Posterior cingulate gyrus (tissue), 11 donors: ENCODE data around the gene LY86.

Source experiments
- DNase-seq, 10 donors: peaks; one replicate each; pipeline versions ENCODE4 v3.0.0 to v3.0.0-alpha.2; 2020 to 2021; ENCODE audit warnings: mixed read lengths in 3 of 10
- intact Hi-C: fragments of 100-400 bp; cut with DNase I; formaldehyde crosslinking; loops from one replicate; pipeline ENCODE4 v1.15.1; 2023

LY86 gene

DNA sequence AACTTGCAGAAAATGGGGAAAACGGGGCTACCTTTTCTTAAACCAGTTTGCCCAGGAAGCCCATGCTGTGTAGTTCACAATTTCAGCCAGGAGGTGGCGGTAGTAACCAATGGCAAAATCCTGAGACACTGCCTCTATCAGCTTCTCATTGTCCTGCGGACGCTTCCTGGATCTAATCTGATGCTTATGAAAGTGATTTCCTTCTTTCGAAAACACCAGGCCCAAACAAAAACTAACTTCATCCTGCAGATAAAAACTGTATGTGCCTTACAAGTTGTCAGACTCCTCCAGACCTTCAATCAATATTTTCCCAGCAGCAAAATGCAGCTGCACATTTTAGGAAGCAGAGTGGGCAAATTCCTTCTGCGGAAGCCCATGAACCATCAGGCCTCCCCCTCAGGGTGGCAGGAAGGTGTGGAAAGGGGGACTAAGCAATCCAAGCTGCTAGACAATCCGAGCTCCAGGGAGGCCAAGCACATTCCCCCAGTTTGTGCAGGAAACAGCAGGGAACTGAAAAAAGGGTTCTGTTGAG, 88.5 kb downstream of the LY86 start:
- DNase-seq, result peak; percentile 39 to 96 (median 86)
- intact Hi-C loops, result loop anchor here (1.0 kb wide), 1 partner anchor 566 kb away; no protein-coding TSS in a partner anchor

DNA sequence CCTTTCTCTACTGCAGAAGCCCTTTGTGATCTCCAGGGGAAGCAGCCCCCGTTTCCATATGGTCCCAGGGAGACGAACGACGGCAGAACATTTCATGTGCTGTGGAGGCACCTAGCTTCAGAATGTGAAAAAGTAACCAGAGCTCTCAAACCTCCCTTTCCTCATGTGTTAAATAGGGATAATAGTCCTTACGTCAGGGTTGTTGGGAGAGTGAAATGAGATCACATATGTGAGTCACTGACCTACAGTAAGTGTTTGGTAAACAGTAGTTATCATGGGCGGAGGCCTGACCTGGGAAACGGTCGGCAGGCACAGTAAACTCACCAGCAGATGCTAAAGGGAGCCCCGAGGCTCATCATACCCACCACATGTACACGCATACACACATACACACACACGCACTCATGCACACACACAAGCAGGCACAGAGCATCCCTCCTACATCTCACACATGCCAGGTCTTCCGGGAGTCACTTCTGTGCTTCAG, 89.7 kb downstream of the LY86 start:
- peak in 1 of 10 donors; percentile 58 for DNase-seq

DNA sequence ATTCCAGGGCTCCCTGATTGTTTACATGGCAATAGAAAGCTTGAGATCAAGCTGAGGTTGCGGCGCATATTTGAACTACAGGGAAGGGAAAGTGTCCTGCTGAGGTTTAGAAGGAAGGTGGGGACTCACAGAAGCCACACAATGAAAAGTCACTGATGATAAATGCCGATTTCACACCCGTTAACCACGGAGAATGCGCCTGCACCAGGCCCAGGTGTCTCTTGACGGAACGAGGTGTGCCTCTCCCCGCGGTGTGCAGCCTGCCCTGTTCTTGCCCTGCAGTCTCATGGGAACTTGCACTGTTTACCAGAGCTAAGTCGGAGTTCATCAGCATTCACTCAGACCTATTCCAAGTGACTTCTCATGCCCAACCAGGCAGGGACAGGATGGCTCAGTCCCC, 90.3 kb downstream of the LY86 start:
- DNase-seq, result peak in 1 of 10 donors; percentile 70
- intact Hi-C loops, result no loop called here

More for the DNA sequence above, 89.7 kb downstream of the LY86 start:
- intact Hi-C loops, result no loop called here

DNA sequence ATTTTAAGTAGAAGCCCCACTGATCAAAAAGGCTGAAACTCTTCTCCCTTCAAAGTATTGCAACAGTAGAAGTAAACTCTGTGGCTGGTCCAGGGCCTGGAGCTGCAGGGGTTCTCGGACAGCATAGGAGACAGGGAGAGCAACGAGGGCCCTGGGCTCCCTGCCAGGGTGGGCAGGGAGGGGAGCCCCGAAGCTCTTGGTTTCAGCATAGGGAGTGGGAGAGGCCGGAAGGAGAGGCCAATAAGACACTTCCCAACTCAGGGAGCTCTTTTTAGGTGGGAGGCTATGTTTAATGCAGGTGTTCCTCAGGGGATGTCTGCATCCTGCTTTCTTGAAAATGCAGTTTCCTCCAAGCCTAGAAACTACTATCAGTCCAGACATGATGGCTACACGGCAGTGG, 91.1 kb downstream of the LY86 start:
- intact Hi-C loops, result no loop called here
- peak in 1 of 10 donors; percentile 59 for DNase-seq

DNA sequence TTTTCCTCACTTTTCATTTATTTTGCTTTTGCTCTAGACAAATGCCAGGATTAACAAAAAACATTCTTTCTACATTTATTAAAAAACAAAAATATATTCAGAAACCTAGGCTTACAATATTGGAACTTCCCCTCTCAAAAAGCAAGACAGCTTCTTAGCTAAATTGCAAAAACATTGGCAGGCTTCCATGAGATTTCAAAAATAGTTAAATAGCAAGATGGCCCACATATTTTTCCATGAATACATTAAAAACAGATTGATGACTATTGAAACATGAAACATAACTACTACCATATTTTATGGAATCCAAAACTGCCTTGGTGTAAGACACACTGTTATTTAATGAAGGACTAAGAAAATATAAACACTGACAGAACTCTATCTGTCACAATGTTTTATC, 92.0 kb downstream of the LY86 start:
- no peak for DNase-seq
- intact Hi-C loops, result no loop called here

DNA sequence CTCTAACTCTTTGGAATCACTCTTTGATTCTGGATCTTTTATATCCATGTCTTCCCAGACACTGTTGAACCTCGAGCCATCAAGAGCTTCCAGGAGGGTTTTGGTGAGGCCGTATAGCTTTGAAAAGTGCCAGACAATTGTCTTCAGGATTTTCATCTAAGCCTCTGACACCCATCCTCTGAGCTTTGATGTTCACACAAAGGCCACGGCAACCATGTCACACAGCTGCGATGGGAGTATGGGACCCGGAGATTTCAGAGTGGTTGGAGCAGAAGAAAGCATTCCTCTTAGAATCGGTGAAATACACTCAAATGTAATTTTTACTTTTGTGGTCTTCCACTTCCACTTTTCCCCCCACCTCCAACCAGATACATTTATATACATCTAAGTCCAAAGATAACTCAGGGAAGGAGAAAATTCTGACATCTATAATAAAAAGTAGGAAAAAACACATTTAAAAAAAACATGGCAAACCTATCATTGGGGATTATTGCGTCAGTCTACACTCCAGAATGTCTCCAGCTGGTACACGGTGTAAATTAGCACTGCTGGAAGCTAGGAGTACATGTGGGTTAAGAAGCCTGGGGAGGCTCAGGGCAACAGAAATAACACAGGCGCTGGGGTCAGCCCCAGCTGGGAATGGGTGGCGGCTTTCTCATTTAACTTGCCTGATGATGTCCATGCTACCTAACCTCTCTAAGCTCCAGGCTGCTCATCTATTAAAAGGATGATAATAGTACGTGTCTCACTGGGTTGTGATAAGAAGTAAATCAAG, 92.7 kb downstream of the LY86 start:
- intact Hi-C loops, result no loop called here
- DNase-seq, result no peak

DNA sequence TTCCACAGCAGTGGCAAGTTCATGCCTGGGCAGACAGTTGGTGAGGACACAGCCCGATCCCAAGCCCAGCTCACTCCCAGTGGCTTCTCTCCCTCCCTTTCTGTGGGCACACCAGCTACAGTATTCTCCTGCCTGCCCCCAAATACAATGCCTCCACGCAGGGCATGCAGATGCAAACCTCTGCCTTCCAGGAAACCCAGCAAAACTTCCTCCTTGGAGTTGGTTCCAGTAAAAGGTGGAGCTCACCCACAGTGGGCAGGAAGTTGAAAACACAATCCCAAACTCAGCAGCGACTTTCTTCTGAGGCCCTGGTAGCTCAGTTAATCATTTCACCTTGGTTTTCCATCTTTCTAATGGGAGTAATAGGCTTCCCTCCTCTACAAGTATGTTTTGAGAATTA, 93.7 kb downstream of the LY86 start:
- intact Hi-C loops, result no loop called here
- no peak for DNase-seq

DNA sequence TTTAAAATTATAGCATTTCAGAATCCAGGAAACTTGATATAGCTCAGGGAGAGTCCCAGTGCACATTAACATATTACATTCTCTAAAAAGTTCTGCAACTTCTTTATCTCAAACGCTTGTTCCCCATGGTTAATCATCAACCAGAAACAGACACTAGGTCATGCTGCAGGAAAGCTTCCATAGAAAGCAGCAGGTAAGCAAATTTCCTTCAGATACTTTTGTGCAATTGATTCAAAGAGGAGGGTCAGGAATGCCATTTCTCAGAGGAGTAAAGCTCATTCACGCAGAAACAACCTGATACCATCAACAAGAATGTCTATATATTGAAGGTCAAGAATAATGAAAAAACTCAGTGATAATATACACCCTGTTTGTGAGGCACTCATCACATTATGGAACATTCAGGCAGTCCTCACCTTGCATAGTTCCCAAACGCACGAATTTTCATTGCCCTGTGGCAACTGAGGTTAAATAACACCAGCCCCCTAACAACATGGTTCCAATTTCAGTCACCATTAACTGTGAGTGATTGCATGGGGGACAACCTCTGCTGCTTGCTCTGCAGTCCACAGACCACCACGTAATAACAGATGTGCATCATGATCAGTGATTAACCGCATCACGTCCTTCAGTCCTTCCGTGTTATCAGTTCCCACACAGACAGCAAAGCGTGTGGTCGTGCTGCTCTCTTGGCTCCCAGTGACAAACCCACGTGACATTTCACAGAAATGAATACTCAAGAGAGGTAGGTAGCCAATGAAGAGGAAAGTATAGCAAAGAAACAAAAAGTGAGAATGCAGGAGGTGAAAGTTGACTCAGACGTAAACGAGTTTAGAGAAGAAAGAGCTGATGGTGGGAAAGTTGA, 95.7 kb downstream of the LY86 start:
- intact Hi-C loops, result no loop called here
- no peak for DNase-seq

DNA sequence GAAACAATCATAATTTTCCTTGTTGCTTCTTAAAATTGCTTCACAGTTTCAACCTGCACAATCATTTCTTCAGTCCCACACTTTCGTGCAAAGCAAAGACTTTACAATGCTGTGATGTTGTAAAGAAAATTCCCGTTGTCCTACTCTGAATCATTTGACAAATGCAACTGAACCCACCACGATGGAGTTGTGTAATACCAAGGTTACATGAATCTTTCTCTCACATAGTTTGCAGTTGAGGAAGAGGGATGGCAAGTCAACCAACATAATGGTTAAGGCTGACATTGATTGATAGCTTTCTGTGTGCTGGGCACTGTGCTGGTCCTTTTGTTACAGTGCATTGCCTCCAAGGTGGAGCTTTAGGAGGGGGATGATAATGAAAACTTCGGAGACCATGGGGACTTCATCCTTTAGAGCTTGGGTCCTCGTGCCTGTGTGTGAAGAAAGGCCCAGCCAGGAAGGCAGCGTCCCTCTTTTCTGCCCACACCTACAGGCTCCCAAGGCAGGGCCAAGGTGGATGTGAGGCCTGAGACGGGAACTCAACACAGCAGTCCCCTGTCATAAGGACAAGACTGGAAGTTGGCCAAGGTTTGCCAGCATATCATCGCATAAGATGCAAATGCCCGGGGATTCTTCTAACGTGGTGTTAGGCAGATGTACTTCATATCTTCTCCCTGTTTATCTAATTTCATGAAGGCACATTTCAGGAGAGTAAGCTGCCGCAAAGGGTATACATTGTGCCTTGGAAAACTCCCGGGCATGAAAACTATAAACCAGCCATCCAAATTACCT, 96.9 kb downstream of the LY86 start:
- DNase-seq, result no peak
- intact Hi-C loops, result no loop called here

DNA sequence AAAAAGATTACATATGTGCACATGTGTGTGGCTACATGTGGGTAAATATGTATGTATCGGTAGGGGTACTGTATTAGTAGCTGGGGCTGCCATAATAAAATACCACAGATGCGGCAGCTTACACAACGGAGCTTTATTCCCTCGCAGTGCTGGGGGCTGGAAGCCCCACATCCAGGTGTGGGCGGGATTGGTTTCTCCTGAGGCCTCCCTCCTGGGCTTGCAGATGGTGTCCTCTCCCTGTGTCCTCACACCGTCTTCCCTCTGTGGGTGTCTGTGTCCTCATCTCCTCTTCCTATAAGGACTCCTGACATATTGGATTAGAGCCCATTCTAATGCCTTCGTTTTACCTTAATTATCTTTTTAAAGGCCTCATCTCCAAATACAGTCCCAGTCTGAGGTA, 97.7 kb downstream of the LY86 start:
- intact Hi-C loops, result no loop called here
- DNase-seq, result no peak

DNA sequence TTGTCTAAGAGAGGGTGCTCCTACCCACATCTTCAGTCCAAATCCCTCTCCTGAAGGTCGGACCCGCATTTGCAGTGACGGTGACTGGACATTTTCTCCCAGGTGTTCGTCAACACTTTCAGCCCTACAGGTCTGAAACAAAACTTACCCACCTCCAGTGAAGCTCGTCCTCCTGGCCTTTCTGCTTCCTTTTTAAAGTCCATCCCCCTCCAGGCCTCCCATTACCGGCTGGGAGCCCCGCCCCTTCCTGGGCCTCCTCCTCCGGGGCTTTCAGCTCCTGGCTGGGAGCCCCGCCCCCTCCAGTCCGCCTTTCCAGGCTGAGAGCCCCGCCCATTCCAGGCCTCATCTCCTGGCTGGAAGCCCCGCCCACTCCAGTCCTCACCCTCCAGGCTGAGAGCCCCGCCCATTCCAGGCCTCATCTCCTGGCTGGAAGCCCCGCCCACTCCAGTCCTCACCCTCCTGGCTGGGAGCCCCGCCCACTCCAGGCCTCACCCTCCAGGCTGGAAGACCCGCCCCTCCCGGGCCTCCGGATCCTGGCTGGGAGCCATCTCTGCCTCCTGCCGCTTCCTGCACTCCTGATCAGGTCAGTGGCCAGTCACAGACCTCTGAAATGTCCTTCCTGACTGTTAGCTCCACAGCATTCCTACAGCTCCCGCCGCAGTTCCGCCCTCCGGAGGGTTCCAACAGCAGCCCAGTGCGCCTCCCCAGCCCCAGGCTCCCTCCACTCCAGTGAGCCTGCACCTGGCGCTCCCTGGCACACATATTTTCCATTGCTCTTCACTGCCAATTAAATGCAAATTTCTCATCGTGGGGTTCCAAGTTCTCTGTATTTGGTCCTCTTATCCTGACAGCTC, 98.5 kb downstream of the LY86 start:
- intact Hi-C loops, result no loop called here
- DNase-seq, result peak in 5 of 10 donors; percentile 27 to 90 (median 75)

DNA sequence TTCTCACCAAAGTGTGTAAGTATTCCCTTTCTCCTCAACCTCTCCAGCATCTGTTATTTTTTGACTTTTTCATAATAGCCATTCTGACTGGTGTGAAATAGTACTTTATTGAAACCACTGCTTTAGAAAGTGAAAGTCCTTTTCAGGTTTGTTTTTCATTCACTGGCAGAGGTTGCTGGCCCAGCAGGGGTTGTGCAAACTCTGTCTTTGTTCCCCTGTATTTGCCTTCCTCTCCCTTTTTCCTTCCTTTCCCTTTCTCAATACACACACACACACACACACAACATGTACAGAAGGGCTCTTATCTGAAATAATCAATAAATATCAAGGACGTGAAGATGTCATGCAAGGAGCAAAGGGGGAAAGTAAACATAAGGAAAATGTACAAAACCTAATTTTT, 99.8 kb downstream of the LY86 start:
- DNase-seq, result no peak
- intact Hi-C loops, result no loop called here

DNA sequence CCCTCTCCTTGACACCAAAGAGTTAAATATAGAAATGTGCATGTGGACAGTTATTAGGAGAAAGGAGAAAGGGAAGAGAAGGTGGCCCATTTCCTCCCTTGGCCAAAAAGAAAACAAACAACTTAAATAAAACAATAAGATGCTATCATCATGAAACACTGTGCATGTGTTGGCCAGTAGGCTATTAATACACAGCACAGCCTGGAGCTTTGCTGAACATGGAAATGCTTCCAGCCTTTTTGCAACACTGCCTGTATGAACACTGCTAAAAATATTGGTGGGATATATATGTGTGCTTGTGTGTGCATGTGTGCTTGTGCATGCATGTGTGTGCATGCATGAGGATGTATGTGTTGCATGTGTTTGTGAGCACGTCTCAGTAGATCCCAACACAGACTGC, 100.4 kb downstream of the LY86 start:
- intact Hi-C loops, result no loop called here

DNA sequence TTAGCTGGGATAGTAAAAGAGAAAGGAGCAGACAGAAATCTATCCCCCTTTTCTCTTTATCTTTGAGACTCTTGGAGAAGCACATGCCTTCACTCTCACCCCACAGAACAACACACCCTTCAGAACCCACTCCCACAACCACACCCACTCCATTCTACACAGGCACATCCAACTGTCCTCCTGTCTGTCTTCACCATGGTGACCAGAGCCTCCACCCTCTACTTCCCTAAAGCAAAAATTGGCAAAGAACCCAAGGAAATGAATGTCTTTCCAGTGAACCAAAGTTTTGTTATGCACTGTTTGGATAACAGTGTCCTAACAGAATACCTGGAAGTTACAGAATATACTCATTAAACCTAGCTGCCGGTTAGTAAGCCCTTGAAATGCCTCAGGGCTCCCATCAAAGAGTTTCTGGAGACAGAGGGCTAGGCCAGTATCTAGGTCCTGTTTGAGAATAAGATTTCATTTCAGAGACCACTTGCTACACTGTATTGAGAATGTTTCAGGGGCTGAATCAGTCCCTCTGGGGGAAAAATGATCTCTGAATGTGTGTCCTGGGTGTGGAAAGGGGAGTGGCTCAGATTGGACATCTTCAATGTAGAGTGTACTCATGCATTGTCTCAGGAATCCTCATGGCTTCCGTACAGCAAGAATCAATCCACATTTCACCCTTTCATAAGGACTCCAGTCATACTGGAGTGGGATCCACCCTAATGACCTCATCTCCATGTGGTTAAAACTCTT, 101.1 kb downstream of the LY86 start:
- intact Hi-C loops, result no loop called here
- no peak for DNase-seq

More for the DNA sequence above, 100.4 kb downstream of the LY86 start:
- DNase-seq, result no peak

DNA sequence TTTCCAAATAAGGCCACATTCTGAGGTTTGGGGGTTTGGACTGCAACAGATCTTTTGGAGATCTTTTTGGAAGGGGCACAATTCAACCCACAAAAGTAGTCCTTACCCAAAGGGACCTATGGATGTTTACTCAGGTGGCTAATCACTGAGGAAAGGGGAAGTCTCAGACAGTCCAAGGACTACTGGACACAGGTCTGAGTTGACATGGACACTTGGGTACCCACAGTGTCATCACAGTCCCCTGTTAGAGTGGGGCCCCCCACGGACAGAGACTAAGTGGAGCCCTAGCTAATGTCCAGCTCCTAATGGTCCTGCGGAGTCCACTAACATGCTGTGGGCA, 101.6 kb downstream of the LY86 start:
- intact Hi-C loops, result no loop called here
- DNase-seq, result no peak

DNA sequence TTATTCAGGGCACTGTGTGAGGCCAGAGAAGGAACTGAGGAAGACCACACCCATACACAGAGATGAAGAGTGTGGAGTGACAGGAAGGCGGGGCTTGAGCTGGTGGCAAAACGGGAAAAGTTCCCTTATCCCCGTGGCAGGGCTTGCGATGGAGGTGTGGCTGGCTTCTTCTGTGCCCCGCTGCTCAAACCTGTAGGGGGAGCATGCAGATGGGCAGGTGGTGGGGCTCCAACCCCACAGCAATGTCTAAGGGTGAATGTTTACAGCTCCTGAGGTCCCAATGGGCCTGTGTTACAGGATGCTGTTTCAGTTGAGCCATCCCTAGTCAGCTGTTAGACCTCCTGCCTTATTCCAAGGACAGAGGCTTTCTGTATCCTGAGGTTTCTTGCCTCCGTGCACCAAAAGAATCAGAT, 105.9 kb downstream of the LY86 start:
- intact Hi-C loops, result no loop called here
- no peak for DNase-seq

DNA sequence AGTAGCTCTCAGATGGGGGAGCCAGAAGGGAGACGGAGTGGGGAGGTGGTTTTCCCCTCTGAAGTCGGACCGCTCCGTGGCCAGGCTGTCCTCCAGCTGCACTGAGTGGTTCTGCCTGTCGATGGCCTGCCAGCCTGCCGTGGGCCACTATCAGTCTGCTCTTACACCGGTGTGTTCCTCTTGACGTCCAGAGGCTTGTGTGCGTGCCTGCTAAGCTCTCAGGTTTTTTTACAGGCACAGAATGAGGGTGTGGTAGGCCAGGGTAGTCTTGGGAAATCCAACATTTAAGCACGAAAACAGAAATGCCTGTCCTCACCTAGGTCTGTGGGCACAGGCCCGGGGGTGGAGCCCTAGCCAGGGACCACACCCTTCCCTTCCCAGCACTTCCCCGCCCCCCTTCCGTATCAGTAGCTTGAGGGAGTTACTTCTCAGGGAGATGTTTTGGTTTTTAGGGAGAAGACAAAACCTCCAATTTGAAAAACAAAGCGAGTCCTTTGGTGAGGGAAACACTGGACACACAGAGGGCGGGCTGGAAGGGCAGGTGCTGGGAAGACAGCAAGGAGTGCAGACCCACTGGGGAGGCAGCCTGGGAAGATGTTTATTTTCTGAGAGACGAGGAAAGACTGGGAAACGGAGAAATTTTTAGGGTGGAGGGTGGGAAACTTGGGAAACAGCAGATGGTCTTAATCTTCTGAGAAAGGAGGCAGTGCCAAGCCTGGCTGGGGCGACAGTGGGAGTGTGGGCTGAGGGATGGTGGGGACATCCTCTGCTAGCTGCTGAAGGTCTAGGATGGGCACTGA, 106.5 kb downstream of the LY86 start:
- DNase-seq, result no peak
- intact Hi-C loops, result no loop called here

DNA sequence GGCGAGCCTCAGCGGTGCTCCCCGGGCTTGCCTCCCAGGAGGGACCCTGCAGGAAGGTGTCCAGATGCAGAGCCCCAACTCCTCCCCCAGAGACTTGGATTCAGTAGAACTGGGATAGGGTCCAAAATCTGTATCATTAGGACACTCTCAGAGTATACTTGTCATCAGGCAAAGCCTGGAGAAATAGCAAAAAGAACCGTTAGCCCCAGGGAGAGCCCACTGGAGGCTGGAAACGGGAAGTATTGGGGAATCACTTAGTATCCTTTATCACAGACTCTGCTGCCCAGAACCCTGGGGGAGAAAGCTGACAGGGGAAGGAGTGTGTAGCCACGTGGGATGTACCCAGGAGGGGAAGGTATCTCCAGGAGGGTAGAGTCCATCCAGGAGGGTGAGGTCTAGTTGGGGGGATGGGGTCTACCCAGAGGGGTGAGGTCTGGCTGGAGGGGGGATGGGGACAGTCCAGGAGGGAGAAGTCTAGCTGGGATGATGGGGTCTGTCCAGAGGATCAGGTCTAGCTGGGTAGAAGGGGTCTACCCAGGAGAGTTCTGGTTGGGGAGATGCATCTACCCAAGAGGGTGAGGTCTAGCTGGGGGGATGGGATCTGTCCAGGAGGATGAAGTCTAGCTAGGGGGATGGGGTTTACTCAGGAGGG, 107.2 kb downstream of the LY86 start:
- no peak for DNase-seq
- intact Hi-C loops, result no loop called here
